PC-9 (cell line): ENCODE data around the gene C1orf21.

Experiments
- EZH2 ChIP-seq: fragments of 200-600 bp; sonication (generic); IDR thresholded peaks from 2 replicates; pipeline ENCODE4 v1.8.0; 2017; ENCODE audit warnings: antibody characterized with exemption, low read depth
- TF ChIP-seq, protein P1 (sequence below): fragments of 200-600 bp; sonication (generic); conservative IDR thresholded peaks from 2 replicates; pipeline ENCODE4 v1.6.1; 2017; ENCODE audit warnings: mixed run types, antibody characterized with exemption, mild to moderate bottlenecking, moderate library complexity

DNA sequence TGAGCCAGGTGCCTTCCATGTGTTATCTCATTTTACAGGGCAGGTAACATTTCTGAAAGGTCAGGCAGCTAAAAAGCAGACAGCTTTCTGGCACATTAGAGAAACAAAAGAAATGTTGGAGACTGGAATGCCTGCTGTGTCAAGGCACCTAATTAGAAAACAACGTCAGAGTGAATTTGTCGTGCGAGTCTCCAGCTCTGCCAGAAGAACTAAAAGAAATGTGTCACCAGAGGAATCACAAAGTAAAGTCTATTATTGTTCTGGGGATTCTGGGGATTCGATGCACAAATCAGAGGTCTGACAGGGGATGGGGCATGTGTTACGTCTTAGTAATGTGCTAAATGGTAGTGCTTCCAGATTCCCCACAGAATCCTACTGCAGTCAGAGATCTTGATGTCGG is 278.5 kb downstream of the C1orf21 start:
- TF ChIP-seq, protein P1, sequence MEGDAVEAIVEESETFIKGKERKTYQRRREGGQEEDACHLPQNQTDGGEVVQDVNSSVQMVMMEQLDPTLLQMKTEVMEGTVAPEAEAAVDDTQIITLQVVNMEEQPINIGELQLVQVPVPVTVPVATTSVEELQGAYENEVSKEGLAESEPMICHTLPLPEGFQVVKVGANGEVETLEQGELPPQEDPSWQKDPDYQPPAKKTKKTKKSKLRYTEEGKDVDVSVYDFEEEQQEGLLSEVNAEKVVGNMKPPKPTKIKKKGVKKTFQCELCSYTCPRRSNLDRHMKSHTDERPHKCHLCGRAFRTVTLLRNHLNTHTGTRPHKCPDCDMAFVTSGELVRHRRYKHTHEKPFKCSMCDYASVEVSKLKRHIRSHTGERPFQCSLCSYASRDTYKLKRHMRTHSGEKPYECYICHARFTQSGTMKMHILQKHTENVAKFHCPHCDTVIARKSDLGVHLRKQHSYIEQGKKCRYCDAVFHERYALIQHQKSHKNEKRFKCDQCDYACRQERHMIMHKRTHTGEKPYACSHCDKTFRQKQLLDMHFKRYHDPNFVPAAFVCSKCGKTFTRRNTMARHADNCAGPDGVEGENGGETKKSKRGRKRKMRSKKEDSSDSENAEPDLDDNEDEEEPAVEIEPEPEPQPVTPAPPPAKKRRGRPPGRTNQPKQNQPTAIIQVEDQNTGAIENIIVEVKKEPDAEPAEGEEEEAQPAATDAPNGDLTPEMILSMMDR = no peak
- TF ChIP-seq EZH2 = no peak
